Karpas-422 (cell line): ENCODE measurements around the gene AKR1C1. TPM values are rescaled to one million over a fixed set of nuclear protein-coding genes. Genes with fewer than 3 reads are reported as not detected.
"Not testable (repeated sequence)": the region's sequence is repeated elsewhere in the genome, so short reads cannot be mapped to it uniquely, and the experiment has no call there.

Experiments used
- DNase-seq: peaks from one replicate; pipeline ENCODE4 v3.0.0-alpha.2; 2015
- H2AFZ ChIP-seq: fragments of 200-600 bp; sonication (generic); 2 replicates; pipeline ENCODE4 v1.6.1; 2014; ENCODE audit warnings: antibody characterized with exemption, low read length, mixed read lengths
- H3K27ac ChIP-seq: fragments of 200-600 bp; sonication (generic); 2 replicates; pipeline ENCODE4 v1.5.1; 2014; ENCODE audit warnings: mild to moderate bottlenecking, low read length, moderate library complexity
- H3K27me3 ChIP-seq: fragments of 200-600 bp; sonication (generic); 2 replicates; pipeline ENCODE4 v1.6.1; 2014; ENCODE audit warnings: low read length, mixed read lengths
- H3K36me3 ChIP-seq: fragments of 200-600 bp; sonication (generic); 2 replicates; pipeline ENCODE4 v1.6.1; 2014; ENCODE audit warnings: low read length, mixed read lengths; ENCODE audit not compliant: insufficient read depth
- H3K4me1 ChIP-seq: fragments of 200-600 bp; sonication (generic); 2 replicates; pipeline ENCODE4 v1.6.1; 2014; ENCODE audit warnings: mild to moderate bottlenecking, low read length, mixed read lengths
- H3K4me2 ChIP-seq: fragments of 200-600 bp; sonication (generic); 2 replicates; pipeline ENCODE4 v1.6.1; 2014; ENCODE audit warnings: low read length, low read depth, mild to moderate bottlenecking; ENCODE audit not compliant: poor library complexity, severe bottlenecking
- H3K4me3 ChIP-seq: fragments of 200-600 bp; sonication (generic); 2 replicates; pipeline ENCODE4 v1.5.1; 2014; ENCODE audit warnings: mild to moderate bottlenecking, antibody characterized with exemption, low read length, mixed read lengths
- H3K79me2 ChIP-seq: fragments of 200-600 bp; sonication (generic); 2 replicates; pipeline ENCODE4 v1.6.1; 2014; ENCODE audit warnings: mild to moderate bottlenecking, low read length, mixed read lengths
- H3K9ac ChIP-seq: fragments of 200-600 bp; sonication (generic); 2 replicates; pipeline ENCODE4 v1.6.0; 2014; ENCODE audit warnings: low read length
- H3K9me2 ChIP-seq: fragments of 200-600 bp; sonication (generic), shearing (Covaris generic); replicated peaks from 2 replicates; pipeline ENCODE4 v1.6.0; 2014; ENCODE audit warnings: mild to moderate bottlenecking, low read length, moderate library complexity; ENCODE audit not compliant: insufficient read depth
- H3K9me3 ChIP-seq: fragments of 300-700, 200-600 bp; sonication (generic); 2 replicates; pipeline ENCODE4 v1.6.1; 2014; ENCODE audit warnings: low read length, mixed read lengths
- H4K20me1 ChIP-seq: fragments of 200-600 bp; sonication (generic); 2 replicates; pipeline ENCODE4 v1.6.1; 2014; ENCODE audit warnings: mild to moderate bottlenecking, antibody characterized with exemption, low read length, low read depth; ENCODE audit not compliant: insufficient read depth
- total RNA-seq: library from RNA; depleted of rRNA; stranded (reverse); fragments of >200 nt; shearing (Covaris generic); gene quantifications from 2 replicates; pipeline ENCODE4 v1.2.3, GENCODE V29; 2014; ENCODE audit warnings: low replicate concordance

Gene AKR1C1
- total RNA-seq, 1 experiment from 2014 or later, result not detected

DNA sequence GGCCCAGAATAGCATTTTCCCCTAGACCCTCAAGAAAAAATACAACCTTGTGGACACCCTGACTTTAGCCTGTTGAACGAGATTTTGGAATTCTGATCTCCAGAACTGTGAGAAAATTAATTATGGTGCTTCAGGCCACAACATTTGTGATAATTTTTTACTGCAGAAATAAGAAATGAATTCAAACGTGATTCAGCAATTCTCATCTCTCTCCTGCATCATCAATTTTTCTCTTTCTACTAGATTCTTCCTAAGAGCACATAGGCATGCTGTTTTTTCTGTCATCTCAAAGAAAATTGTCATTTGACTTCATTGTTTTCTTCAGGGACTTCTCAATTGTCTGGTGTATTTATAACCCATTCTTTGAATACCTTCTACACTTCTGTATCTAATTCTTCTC is 49.4 kb downstream of the AKR1C1 start:
- no peaks in the 10 kb centered on the region for H3K27me3 ChIP-seq
- H3K4me2 ChIP-seq, result no peak overlapping the region
- no peaks in the 10 kb centered on the region for H3K4me1 ChIP-seq
- no peak overlapping the region for H3K27ac ChIP-seq
- H3K4me3 ChIP-seq, result no peak overlapping the region
- no peaks in the 10 kb centered on the region for H4K20me1 ChIP-seq
- H3K9me2 ChIP-seq, result no peaks in the 10 kb centered on the region
- H3K9me3 ChIP-seq, result no peaks in the 10 kb centered on the region
- H2AFZ ChIP-seq, result no peak overlapping the region
- H3K36me3 ChIP-seq, result no peaks in the 10 kb centered on the region
- DNase-seq, result no peak
- no peaks in the 10 kb centered on the region for H3K79me2 ChIP-seq
- H3K9ac ChIP-seq, result no peak overlapping the region

DNA sequence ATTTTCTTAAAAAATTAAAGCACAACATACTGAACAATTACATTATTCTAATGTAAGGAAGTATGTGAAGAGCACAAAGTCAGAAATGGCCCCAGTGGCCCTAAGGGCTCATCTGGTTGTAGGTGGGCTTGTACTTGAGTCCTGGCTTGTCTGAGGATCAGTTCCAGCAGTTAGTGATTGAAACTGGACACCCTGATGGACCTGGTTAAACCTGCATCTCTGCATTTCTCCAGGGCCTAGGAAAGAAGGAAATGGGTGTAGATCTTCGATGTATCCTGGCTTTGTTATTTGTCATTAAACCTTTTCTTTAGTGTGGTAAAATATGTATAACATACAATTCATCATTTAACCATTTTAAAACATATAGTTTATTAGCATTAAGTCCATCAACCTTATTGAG is 50.2 kb downstream of the AKR1C1 start:
- no peak for DNase-seq
- Histone ChIP-seq H3K79me2 (no peaks in the 10 kb centered on the region), H3K4me2 (no peak overlapping the region)

DNA sequence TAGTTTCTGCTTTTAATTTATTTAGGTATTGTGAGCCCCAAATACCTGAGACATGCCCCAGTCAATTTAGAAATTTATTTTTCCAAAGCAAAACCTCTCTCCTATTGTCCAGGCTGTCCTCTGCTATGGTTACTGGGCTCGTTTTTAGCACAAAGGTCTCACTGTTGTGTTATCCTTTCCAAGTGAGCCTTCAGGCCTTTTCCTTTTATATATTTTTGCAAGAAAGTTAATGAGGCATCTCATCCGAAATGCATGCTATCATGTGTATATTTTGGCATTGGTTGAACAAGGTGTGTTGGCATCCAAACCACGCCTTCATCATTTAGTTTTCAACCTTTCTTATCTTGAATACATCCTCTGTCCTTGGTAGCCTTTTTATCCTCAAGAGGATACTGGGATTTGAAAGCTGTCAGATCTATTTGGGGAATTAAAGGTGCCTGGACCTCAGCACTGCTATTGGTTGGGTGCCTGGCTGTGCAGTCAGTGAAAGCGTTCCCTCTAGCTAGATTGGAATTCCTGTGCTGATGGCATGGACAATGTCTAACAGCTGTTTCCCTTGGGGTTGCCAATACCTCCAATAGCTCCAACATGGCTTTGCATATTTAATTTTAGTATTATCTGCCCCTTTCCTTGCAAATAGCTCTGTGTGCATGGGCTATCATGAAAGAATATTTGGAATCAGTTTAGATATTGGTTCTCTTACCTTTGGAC is 51.1 kb downstream of the AKR1C1 start:
- H3K79me2 ChIP-seq, H4K20me1 ChIP-seq, H3K9me3 ChIP-seq, H3K9me2 ChIP-seq, H3K4me2 ChIP-seq, H3K9ac ChIP-seq, H3K36me3 ChIP-seq, DNase-seq, H3K4me3 ChIP-seq, H3K4me1 ChIP-seq, H3K27ac ChIP-seq, H2AFZ ChIP-seq, H3K27me3 ChIP-seq: not testable (repeated sequence)

More for the DNA sequence above, 50.2 kb downstream of the AKR1C1 start:
- Histone ChIP-seq H3K27me3 (no peaks in the 10 kb centered on the region), H3K9me2 (no peaks in the 10 kb centered on the region), H3K4me3 (no peak overlapping the region), H3K27ac (no peak overlapping the region), H3K4me1 (no peaks in the 10 kb centered on the region), H2AFZ (no peak overlapping the region), H4K20me1 (no peaks in the 10 kb centered on the region), H3K9ac (no peak overlapping the region), H3K9me3 (no peaks in the 10 kb centered on the region), H3K36me3 (no peaks in the 10 kb centered on the region)

DNA sequence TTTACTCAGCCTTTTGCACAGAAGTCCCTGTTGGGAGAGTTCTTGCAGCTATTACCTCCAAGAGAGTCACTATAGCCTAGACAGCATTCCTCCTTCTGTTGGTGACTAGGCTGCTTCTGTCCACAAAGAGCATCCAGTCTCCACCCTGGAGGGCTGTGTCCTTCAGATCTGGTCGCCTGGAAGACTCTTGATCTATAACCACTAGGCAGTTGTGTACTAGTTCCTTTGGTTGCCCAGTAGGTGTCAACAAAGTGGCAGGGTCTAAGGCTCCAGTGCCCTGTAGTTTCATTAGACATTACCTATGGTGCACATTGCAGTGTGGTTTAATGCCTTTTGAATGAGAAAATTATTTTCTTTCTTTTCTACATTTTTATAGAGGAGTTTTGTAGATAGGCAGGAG is 51.7 kb downstream of the AKR1C1 start:
- Histone ChIP-seq H3K27ac (no peak overlapping the region), H3K4me3 (no peak overlapping the region), H3K36me3 (no peaks in the 10 kb centered on the region), H3K79me2 (no peaks in the 10 kb centered on the region), H2AFZ (no peak overlapping the region), H3K9me3 (no peaks in the 10 kb centered on the region), H3K9me2 (no peaks in the 10 kb centered on the region), H3K4me1 (no peaks in the 10 kb centered on the region), H3K4me2 (no peak overlapping the region), H3K9ac (no peak overlapping the region), H3K27me3 (no peaks in the 10 kb centered on the region), H4K20me1 (no peaks in the 10 kb centered on the region)
- peak; percentile 44 for DNase-seq

DNA sequence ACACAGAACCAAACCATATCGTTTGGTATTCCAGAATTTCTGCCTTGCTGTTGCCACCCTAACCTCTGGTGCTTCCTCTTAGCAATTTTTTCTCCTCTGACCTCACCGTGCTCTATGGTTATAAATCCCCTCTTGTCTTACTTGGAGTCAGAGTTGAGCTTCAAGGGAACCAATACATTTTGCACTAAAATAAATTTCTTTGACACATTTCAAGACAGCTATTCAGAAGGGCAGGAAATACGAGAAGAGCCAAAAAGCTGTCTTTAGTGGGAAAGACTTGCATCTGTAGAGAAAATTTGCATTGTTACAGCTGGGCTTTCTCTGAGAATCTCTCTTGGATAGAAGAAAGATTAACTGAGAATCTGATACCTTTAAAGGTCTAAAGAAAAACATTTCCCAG is 54.9 kb downstream of the AKR1C1 start:
- Histone ChIP-seq H3K79me2 (no peaks in the 10 kb centered on the region), H3K9me2 (no peaks in the 10 kb centered on the region), H3K9ac (no peak overlapping the region), H3K36me3 (no peaks in the 10 kb centered on the region), H3K4me3 (no peak overlapping the region), H3K9me3 (no peaks in the 10 kb centered on the region), H3K4me1 (no peaks in the 10 kb centered on the region), H3K27ac (no peak overlapping the region), H4K20me1 (no peaks in the 10 kb centered on the region), H2AFZ (no peak overlapping the region), H3K27me3 (no peaks in the 10 kb centered on the region), H3K4me2 (no peak overlapping the region)
- DNase-seq, result no peak

DNA sequence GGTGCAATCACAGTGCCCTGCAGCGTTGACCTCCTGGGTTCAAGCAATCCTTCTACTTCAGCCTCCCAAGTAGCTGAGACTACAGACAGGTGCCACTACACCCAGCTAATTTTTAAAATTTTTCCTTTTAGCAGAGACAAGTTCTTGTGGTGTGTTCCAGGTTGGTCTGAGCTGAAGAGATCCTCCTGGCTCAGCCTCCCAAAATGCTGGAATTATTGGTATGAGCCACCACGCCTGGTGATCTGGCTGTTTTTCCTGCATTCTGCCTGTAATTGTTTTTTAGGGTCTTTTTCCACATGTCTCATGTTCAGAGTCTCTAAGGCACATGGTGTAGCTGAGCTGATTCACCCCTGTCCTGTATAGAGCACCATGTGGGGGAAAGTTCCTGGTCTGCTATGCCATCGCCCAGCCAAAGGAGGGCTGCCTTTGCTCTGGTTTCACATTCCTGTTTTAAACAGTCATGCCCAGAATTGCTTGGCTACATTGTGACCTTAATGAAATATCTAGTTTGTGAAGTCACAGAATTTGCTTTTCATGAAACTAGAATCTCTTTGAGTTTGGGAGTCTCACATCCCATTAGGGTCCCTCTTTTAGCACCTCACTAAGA is 55.6 kb downstream of the AKR1C1 start:
- H3K4me2 ChIP-seq, H3K79me2 ChIP-seq, H3K9me3 ChIP-seq, DNase-seq, H4K20me1 ChIP-seq, H3K4me1 ChIP-seq, H3K27ac ChIP-seq, H3K27me3 ChIP-seq, H3K9ac ChIP-seq, H2AFZ ChIP-seq, H3K4me3 ChIP-seq, H3K36me3 ChIP-seq, H3K9me2 ChIP-seq: not testable (repeated sequence)

DNA sequence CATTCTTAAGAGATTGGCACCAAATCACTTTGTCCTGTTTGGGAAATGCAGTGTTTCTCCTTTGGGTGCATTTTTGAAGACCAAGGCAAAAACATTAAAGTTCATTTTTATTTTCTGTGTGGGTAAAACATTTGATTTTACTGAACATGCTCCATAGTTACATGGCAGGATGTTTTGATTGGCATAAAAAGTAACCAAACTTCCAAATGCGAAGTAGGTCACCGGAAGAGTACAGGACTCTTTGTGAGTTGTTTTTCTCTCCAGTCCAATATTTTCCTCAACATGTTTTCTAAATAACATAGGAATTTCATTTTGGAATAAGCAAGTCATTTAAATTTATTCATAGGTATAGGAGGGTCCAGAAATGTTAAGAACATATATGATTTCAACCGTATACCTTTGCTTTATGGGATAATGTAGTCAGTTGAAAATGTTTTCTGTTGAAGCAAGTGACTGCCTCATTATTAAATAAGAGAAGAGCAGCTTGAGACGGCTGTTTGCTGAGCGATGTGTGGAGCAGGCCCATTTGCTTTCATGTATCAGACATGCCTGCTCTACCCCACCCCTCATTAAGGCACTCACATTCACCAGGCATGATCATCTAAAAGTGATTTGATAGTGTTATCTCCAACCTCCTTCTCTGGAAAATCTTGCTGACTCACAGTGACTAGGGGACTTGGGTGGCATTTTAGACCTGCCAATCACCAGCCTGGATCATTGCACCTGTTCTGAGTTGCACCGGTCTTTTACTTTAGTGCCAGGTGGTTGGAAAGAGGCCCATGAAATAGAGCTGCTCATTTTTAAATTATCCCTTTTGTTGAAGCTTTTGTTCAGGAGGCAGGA is 56.8 kb downstream of the AKR1C1 start:
- not testable (repeated sequence) for H3K27ac ChIP-seq, H3K27me3 ChIP-seq, H3K36me3 ChIP-seq, H3K4me1 ChIP-seq, DNase-seq, H3K79me2 ChIP-seq, H3K9me3 ChIP-seq, H3K4me2 ChIP-seq, H3K9me2 ChIP-seq, H3K4me3 ChIP-seq, H4K20me1 ChIP-seq, H3K9ac ChIP-seq, H2AFZ ChIP-seq

DNA sequence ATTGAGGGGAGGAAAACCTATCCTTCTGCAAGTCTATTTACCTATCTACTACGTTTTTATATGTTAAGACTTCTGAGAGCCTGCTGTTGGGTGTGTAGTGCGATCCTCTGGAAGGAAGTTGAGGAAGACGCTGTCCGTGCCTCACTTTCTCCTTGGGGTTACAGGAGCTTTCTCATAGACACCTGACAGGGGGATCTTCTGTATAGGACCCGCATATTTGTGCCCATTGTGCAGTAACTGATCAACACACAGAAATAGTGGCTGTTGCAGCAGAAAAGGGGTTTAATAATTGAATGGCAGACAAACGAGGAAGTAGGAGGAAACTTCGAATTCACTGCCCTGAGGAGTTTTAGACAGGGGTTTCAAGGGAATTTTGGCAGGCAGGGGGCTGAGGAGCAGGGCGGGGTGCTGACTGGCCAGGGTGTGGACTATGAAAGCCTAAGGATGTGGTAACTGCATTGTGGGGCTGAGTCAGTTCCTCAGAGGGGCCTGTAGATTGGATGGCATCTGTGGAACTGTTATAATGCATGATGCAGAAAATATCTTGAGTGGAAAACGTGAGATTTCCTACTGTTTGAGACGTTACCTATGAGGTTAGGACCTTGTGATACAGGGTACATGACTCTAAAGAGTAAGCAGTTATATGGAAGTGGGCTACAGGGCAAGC is 58.5 kb downstream of the AKR1C1 start:
- not testable (repeated sequence) for H3K4me1 ChIP-seq, H3K4me2 ChIP-seq

More for the DNA sequence above, 58.5 kb downstream of the AKR1C1 start:
- H3K4me3 ChIP-seq, DNase-seq, H2AFZ ChIP-seq, H3K9me3 ChIP-seq, H3K27me3 ChIP-seq, H3K79me2 ChIP-seq, H3K9ac ChIP-seq, H4K20me1 ChIP-seq, H3K27ac ChIP-seq, H3K36me3 ChIP-seq, H3K9me2 ChIP-seq: not testable (repeated sequence)
